Stimulated activated CD4-positive, alpha-beta T cell treated with anti-CD3 and anti-CD28 coated beads, Interleukin-15, amount 100 ng/mL, for 48 hours (primary cell): ENCODE data around the gene UNC79.

Experiments used
- DNase-seq, 2 donors: peaks; one replicate each; pipeline ENCODE4 v3.0.0-alpha.2; 2020; ENCODE audit warnings: low read depth in 2 of 2

The UNC79 gene

GRCh38 chr14:93657875-93658274 lies 227.1 kb downstream of the UNC79 start:
- DNase-seq, result no peak

GRCh38 chr14:93663317-93663716 lies 232.6 kb downstream of the UNC79 start:
- no peak for DNase-seq

- no peak for DNase-seq
Observed at GRCh38 chr14:93665169-93665568, 234.4 kb downstream of the UNC79 start.

GRCh38 chr14:93669632-93670031 lies 238.9 kb downstream of the UNC79 start:
- DNase-seq, result no peak

DNA sequence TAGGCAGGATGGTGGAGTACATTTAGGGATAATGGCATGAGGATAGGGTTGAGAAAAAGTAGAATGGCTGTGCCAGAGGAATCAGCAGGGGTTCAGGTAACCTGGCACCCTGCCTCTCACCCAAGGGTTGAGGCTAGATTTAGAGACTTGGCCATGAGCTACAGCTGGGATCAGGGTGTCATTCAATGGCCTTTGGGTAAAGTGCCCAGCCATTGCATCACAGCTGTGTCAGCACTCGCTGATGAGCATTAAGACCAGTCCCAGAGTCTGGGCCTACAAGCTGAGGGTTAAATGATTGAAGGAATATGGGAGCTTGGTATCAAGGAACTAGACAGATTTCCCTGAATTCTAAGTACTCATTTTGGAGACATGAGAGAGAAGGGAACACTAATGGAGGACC lies 243.6 kb downstream of the UNC79 start:
- no peak for DNase-seq

GRCh38 chr14:93675651-93676050 lies 244.9 kb downstream of the UNC79 start:
- no peak for DNase-seq

- DNase-seq, result no peak
Observed at GRCh38 chr14:93676416-93676958, 245.7 kb downstream of the UNC79 start.

DNA sequence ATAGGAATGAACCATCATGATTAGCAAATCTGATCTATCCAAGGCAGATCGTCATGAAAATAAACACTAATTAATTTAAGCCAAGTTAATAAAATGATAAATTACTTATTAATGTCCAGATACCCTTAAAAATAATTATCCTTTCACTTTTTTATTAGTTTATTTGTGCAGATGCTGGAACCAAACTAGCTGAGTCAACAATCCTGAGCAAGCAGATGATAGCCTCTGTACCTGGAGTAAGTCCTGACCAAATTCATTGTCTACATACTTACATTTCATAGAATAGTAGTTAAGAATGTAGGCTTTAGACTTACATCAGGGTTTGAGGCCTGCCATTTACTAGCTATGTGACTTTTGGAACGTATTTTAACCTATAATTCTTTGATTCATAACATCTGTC lies 251.7 kb downstream of the UNC79 start:
- no peak for DNase-seq

- no peak for DNase-seq
Observed at GRCh38 chr14:93683226-93683625, 252.5 kb downstream of the UNC79 start.

GRCh38 chr14:93685121-93685895 lies 254.6 kb downstream of the UNC79 start:
- no peak for DNase-seq

DNA sequence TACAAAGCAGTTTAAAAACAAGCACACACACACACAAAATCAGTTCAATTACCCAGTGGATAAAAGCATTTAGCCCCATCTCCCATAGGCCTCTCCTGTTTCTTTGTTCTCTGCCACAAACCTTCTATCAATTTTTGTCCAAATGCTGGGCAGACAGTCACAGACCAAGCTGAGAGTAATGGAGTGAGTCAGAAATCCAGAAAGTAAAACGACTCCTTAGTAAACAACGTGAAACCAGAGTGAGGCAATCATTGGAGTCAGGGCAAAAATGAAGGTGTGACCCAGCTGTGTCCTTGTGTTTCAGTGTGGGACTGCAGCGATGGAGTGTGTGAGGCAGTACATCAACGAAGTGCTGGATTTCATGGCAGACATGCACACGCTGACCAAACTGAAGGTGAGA lies 255.5 kb downstream of the UNC79 start:
- DNase-seq, result no peak

GRCh38 chr14:93688239-93688666 lies 257.5 kb downstream of the UNC79 start:
- DNase-seq, result no peak

GRCh38 chr14:93688820-93689219 lies 258.1 kb downstream of the UNC79 start:
- DNase-seq, result no peak

- no peak for DNase-seq
Observed at GRCh38 chr14:93690146-93690545, 259.4 kb downstream of the UNC79 start.

- DNase-seq, result no peak
Observed at GRCh38 chr14:93691042-93691780, 260.5 kb downstream of the UNC79 start.

- no peak for DNase-seq
Observed at GRCh38 chr14:93693914-93694313, 263.2 kb downstream of the UNC79 start.

DNA sequence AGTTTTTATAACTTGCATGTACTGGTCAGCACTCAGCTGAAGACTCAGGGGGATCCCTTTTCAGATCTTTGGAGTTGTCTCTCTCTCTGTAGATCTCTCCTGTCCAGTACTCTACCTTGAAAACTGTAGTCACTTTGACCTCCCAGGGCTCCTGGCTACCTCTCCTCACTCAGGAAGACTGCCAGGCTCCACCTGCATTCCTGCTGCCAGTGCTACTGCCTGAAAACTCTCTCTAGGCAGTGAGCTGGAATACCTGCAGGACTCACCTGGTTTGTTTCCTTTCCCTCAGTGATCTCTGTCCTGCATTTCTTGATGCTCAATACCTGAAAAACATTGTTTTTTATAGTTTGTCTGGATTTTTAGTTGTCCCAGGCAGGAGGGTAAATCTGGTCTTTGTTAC lies 270.2 kb downstream of the UNC79 start:
- DNase-seq, result no peak

GRCh38 chr14:93701562-93701961 lies 270.8 kb downstream of the UNC79 start:
- no peak for DNase-seq

DNA sequence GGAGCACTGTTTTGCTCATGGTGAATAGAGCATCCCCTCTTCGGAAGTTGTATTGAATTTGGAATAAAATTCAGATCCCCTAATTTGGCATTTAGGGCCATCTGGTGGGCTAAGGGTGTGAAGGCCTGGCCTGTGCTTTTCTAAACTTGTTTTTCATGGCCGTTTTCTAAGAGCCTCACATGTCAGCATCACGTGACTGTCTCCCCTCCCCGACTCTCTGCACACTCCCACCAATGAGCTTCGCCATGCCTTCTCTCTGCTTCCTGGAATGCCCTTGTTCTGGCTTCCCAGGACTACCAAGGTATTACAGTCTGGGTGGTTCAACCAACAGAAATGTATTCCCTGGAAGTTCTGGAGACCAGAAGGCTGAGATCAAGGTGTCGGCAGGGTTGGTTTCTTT lies 272.2 kb downstream of the UNC79 start:
- no peak for DNase-seq

- no peak for DNase-seq
Observed at GRCh38 chr14:93703941-93704340, 273.2 kb downstream of the UNC79 start.

GRCh38 chr14:93705513-93706156 lies 274.9 kb downstream of the UNC79 start:
- no peak for DNase-seq

DNA sequence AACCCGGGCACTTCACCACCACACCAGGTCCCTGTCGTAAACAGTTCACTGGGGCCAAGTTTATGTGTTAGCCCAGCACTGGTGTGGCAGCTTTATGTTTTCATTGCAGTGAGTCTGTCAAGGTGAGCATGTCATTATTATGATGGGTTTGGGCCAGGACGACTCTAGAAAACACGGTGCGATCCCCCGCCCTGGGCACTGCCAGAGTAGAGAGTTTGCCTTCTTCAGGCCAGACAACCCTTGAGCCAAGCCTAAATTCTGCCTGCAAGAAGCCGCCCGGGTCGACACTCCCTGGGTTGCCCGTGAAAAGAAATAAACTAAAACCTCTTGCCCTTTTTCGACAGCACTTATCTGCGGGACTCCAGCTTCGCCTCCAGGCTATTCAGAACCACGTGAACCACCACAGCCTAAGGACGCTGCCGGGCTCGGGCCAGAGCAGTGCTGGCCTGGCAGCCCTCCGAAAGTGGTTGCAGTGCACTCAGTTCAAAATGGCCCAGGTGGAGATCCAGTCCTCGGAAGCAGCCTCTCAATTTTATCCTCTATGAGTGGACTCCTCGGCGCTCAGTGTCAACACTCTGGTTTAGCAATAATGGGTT lies 275.7 kb downstream of the UNC79 start:
- no peak for DNase-seq
